HG02981 (cell line): Measurements from ENCODE around the gene SLC1A3.
"Not testable (repeated sequence)": the region's sequence is repeated elsewhere in the genome, so short reads cannot be mapped to it uniquely, and the experiment has no call there.

Experiments used
- ATAC-seq: cut with Tn5 transposase; IDR thresholded peaks from one replicate; pipeline ENCODE4 v1.9.1; 2021; ENCODE audit warnings: mild to moderate bottlenecking, moderate library complexity; ENCODE audit not compliant: unreplicated experiment

Gene SLC1A3

DNA sequence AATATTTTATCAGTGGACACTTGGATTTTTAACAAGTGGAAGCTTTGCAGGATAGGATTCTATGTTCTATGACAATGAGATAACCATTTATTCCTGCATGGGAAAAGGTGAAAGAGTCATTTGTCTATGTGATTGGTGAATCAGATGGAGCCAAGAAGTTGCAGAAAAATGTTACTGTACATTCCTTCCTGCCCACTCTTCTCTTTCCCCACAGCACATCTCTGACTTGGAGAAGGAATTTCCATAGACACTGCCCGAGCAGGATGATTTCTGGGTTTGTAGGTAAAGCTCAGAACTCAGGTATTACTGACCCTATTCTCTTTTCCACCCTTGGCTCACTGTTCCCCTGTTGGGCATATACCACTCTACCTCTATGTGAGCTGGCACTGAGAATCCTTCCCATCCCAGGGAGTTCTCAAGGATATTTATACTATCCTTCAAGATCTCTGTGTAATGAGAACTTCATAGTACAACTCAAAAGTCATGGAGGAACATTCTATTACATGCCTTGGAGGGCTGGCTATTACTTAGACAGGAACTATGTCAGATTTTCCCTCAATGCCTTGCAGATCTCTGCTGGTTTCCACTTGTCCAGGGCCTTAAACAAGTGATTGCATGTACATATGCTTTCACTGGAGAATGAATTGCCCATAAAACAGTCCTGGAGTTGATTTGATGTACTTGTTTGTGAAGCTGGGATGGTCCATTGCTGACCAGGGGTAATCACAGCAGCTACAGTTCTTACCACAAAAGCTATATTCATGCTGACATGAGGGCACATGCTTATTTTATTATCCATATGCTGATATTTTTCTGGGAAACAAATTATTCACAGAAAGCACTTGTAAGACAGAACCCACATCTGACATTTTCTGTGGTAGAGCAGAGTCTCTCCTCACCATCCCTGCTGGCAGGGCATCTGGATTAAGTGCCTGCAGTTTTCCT, 24.1 kb downstream of the SLC1A3 start:
- ATAC-seq, result no peak

DNA sequence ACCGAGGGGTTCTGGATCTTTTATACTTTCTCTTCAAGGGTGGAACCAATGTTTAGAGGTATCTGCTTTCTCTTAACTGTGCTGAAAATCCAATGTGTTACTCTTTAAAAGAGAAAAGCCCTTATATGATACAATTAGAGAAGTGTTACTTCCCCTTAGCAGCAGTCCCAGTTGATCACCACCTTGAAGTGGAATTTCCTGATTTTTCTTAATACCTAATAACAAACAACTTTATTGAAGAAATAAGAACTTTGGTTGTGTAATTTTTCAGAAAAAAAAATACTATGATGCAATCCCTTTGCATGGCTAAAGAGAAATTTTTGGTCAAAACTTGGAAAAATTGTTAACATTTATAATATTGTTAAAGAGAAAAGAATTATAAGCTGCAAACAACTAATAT, 24.7 kb downstream of the SLC1A3 start:
- ATAC-seq, result no peak

DNA sequence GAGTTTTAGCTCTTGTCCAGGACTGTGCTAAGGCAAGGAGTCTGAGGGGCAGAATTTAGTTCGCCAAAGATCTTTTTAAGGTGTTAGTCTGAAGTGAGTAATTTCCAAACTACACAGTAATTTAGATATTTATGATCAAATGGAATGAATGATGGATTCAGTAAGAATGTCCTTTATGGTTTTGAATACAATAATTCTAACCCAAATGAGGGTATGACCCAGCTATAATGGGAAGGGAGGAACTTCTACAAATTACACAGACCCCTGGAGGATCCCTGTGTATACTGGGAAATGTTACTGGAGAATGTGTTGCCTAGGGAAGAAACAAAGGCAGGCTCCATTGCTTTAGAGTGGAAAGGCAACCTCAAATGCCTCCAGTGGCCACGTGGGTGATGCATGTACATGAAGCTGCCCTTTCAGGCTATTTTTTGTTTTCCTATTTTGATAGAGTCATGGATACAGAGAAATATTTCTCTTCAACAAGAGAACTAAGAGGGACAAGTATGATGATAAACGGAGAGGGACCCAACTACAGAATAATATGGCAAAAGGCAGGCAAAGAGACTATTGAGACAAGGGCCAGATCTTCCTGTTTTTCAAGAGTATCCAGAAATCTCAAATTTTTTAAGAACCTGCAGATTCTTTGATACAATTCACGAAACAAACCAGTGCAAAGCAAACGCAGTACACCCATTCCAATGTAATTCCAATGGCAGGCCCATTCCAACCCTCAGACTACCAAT, 25.4 kb downstream of the SLC1A3 start:
- no peak for ATAC-seq

DNA sequence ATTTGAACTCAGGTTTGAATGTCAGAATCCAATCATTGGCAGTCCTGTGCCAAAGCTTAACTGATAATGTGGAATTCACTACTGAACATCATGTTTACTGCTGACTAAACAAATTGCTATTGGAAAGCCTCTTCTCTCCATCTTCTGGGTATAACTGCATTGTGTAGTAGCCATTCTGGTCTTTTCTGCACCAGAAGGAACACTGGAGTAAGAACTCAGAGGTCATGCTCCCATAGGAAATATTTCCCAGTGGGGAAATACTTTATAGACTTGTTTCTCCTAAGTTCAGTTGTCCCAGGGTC, 25.9 kb downstream of the SLC1A3 start:
- no peak for ATAC-seq

DNA sequence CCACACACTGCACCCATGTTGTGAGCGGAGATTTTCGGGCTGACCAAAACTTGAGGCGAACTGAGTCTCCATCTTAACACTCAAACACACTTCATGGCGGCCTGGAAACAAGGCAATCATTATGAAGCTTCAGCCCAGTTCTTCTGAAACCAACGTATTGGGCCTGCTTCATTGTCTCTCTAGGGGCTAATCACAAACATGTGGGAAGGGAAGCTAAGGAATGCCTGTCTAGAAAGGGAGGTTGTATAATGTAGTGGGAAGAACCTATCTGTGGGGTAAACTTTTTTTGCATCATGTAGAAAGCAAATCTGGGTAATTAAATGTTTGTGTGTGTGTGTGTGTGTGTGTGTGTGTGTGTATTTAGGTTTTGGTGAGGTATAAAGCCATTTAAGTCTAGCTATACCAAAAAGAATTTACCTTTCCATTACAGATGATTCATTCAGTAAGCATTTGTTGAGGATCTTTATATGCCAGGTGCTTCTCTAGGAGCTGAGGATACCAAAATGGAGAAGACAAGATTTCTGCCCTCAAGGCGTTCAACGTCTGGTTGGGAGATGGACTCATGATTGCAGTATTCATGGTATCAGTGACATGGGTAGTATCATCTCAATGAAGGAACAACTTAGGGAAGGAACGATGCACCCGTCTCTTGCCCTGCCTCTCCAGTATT, 29.4 kb downstream of the SLC1A3 start:
- ATAC-seq, result no peak

DNA sequence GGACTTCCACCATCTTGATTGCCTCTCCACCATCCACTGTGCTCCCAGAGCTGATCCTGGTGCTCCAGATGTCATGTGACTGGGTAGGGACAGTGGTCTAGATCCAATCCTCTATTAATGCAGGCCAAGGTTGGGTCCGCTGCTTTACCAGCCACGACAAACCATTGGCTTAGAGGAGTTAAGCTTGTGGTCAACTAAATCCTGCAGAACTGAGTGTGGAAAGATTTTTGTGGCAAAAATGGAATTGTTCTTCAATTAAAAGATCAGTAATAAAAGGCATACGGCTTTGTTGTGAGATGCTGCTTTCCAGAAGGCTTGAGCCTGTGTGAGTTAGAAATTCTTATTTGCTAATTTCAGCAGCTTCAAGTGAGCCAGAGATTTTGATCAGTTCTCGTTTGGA, 30.7 kb downstream of the SLC1A3 start:
- ATAC-seq, result no peak

DNA sequence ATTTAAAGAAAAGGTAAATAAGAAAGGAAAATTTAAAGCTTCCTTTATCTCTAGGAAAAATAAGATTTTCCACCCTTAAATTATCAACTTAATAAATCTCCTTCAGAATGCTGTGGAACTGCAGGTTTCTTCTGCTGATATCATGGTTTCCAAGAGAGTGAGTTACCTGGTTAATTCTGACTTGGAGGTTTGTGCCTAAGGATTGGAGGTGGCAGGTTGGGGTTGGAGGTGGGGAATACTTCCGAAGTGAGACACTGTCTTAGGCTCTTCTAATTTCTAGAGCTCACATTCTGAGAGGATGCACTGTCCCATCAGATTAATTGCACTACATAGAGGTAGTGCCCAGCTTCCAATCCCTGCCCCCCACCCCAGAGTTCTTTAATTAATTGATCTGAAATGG, 31.1 kb downstream of the SLC1A3 start:
- ATAC-seq, result no peak

DNA sequence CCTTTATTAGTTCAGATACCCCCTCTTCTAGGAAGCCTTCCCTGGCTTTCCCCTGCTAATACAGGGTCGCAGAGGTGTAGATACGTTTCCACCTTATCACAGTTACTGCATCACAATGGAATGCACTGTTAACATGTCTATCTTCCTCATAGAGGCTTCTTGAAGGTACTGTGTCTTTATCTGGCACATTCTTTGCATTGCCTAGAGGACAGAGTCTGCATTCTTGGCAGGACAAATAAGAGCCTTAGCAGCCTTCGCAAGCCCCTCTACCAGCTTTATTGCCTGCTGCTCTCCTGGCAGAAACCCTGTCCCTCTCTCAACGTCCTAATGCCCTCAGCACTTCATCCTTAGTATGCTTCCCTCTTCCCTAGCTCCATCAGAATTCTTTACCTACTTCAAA, 31.6 kb downstream of the SLC1A3 start:
- no peak for ATAC-seq

DNA sequence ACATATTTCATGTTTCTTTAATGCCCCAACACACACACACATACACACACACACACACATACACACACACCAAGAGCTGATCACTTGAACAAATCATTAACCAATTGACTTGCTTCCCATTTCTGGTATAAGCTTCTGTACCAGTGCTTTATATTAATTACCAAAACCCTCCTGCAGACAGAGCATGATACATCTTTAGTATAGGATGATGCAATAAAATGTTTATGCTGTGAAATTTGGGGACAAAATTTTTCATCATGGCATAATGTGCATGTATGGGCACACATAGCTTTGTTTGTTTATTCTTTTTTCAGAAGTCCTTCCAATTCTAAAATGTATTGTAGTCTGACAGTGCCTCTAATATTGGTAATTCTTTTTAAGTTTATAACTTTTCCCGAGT, 34.5 kb downstream of the SLC1A3 start:
- ATAC-seq, result no peak

DNA sequence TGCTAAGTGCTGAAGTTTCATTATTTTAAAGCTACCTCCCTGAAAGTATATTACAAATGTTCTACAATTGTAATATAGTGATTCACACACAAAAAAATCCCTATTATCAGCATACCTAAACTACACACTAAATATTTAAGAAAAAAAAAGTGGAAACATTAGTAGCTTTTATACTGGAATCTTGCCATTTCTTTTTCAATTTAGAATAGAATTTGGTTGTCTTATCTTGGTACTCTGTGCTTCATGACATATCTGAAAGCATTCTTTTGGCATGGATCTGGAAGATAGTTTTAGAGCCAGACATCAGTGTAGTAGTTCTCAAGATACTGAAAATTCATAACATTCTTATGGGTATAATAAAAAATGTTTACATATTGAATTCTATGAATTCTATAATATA, 35.0 kb downstream of the SLC1A3 start:
- ATAC-seq, result no peak

DNA sequence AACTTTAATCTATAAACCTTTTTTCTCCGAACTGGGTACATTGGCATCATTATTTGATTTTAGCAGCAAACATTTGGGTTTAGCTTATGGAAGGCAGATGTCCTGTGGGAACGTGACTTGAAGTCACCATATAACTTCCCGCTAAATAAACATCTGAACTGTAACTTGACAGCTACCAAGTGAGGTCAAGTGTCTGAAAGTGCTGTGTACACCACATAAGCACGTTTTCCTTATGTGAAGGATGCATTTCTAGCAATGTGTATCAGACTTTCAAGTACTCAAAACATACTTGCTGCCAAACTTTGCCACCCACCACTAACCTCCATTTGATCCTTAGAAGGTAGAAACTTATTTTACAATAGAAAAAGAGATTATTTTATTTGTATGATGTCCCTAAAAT, 35.7 kb downstream of the SLC1A3 start:
- no peak for ATAC-seq

DNA sequence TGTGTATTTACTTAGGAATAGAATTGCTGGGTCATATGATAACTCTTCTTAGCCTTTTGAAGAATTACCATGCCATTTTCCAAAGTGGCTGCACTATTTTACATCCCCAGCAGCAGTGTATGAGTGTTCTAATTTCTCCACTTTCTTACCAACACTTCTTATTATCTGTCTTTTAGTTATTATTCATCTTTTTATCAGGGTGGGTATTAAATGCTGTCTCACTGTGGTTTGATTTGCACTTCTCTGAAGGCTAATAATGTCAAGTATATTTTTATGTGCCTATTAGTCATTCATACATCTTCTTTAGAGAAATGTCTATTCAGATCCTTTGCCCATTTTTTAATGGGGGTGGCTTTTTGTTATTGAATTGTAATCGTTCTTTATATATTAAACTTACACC, 36.8 kb downstream of the SLC1A3 start:
- ATAC-seq, result no peak

DNA sequence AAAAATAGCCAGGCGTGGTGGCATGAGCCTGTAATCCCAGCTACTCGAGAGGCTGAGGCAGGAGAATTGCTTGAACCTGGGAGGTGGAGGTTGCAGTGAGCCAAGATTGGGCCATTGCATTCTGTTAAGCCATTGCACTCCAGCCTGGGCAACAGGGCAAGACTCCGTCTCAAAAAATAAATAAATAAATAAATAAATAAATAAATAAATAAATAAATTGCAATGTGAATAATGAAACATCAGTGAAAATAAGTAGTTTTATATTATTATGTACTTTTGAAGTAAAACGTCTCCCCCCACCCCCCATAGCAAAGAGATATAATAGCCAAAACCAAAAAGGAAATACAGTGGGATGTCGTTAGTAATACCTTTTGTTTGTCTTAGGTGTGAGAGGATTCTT, 37.4 kb downstream of the SLC1A3 start:
- ATAC-seq, result not testable (repeated sequence)

DNA sequence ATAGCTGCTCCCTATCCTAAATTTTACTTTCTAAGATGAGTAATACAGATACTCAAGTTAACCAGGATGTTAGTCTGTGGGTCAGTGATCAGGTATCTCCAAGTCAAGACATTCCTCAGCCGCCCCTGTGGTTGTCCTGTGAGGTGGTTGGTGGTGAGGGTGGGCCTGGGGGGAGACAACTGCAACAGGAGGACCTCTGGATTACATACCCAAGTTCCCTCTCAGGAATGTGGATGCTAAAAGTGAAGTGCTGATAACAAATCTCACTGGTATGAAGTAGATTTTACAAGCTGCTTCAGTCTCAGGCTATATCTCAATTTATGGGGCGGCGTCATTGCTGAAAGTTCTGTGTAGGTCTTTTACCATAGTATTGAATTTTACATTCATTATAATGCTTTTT, 38.3 kb downstream of the SLC1A3 start:
- ATAC-seq, result no peak

DNA sequence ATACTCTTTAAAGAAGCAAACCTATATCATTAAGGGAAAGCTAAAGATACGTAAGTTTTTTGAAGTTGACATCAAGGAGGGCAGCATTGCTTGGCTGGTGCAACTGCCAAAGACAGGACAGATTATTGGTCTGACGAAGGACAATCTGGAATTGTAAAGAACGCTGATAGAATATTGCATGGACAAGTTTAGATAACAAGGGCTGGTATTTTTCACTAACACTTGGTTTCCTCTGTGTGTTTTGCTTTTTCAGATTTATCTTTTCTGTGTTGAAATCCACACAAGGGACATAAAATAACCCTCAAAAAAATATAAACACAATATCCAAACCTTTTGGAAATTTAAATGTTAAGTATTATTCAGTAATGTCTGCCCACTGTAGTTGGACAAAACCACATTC, 39.7 kb downstream of the SLC1A3 start:
- no peak for ATAC-seq

DNA sequence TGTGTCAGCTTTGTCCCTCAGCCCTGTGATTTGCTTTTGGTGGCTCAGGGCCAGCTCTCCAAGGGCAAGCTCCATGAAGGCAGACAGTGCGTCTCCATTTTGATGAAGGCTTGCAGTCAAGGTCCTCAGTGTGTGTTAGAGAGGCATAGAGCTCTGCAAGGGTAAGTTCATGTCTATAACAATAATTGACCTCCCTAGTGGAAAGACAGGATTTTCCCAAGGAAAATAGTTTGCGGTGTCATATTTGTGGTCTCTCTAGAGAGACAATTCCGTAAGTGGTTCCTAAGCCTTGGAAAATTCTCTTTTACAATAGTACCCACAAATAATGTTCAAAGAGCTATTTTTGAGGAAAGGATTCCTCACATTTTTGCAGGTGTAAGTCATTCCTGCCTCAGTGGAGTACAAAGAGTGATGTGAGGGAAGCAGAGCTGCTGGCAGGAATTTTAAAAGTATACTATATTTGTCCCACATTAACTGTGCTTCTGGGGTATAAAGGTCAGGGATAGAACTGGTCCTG, 40.2 kb downstream of the SLC1A3 start:
- ATAC-seq, result no peak

DNA sequence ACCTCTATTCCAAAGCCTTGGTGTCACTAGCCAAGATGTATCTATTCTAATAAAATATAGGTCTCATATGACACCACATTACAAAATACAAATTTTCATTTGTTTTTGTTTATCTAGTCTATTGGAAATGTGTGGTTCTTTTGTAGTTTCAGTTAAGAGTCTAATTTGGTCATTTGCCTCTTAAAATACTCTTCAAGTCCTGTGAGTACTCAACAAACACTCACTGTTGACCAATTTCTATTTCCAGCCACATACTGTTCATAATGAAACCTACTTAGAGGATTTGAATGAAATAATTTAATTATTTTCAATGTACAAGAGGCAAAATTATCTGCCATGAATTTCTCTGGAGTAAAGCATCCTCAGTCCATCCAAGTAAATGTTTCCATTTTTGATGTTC, 40.6 kb downstream of the SLC1A3 start:
- no peak for ATAC-seq

DNA sequence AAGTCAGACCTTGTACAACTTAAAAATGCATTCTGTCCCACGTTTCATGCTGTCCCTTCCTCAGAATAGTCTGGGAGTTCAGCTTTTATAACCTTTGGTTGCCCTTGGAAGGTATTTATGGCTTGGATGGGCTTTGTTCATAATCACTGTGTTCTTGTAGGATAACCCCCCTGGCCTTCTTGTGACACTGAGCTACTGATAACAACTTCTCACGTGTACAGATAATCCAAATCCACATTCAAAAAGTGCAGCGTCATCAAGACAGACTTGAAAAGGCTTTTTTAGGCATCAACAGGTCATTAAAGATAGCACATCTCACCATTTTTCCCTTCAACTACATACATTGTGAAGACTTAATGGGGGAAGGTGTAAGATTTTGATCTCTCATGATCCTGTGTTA, 42.0 kb downstream of the SLC1A3 start:
- no peak for ATAC-seq

DNA sequence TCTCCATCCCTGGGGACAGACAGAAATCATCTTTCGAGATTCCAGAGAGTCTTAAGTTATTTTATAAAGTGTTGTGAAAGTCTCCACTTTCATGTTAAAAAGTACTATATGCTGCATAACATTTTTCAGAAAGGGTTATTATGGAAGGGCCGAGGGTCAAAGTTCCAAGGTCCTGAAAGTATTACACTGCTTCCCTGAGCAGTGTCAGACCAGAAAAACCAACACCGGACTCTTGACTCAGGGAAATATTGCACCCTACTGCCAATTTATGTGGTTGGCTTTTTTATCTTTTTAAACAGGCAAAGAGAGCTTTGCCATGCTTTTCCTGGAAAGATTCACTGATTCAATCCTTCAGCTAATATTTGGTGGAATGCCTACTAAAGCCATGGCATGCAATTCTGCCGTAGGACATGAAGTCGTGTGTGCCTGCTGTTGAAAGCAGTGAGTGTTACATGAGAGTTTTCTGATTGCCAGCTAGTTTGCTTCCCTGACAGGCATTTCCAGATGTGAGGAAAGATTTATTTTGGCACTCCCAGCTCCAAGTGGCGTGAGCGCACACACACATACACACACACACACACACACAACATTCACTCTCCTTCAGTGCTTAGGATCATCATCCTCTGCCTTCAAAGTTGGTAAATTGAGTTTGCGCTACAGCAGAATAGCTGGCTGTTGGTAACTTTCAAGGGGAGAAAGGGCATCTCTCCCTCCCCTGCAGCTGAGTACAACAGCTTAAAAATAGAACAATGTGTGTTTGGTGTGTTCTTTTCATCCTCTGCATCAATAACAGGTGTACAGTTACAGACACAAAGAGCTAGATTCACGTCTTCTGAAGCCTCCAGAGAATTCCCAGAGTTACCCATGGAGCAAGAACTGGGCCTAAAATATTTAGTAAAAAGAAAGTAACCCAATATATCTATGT, 45.6 kb downstream of the SLC1A3 start:
- ATAC-seq, result no peak

DNA sequence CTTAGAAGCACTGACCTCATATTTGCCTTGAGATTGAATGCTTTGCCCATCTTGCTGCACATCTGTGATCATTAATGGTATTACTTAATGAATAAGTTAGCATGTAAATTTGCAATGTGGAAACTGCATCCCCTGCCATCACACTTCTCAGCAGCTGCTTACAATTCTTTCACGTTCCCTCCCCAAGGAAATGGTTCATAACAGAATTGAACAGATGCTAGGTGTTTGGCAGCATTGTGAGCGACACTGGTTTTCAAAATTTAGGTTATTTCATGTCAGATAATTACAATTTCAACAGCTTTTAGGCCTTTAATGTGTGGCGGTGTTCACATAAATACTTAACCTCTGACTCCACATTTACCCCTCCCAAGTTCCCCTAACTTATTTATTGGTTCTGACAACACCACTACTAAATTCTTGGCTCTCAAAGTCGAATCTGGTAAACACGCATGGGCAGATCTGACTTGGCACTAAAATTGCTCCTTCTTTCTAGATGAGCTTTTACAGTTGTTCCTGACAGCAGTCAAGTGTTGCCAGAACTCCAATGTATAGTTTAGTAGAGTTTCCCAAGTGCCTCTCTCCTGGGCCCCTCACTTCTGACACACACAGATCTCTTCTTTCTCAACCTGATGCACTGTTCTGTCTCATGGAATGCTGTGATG, 46.8 kb downstream of the SLC1A3 start:
- ATAC-seq, result no peak
